Tibial nerve (tissue), 3 donors: Measurements from ENCODE around the gene JADE2.

ENCODE experiments used
- CTCF ChIP-seq, 5 experiments: fragments of 200-600 bp in 3 of 5; fragments of 450-650 bp in 2 of 5; sonication (generic) in 3 of 5; IDR thresholded peaks; one replicate each; pipeline ENCODE4 v1.5.1; 2016 to 2019; ENCODE audit warnings: antibody characterized with exemption in 5 of 5, mild to moderate bottlenecking in 3 of 5, moderate library complexity in 2 of 5
- POLR2A ChIP-seq, 2 donors: fragments of 450-650 bp; IDR thresholded peaks; one replicate each; pipeline ENCODE4 v1.6.1; 2017; ENCODE audit warnings: antibody characterized with exemption in 2 of 2, mild to moderate bottlenecking in 2 of 2, moderate library complexity in 2 of 2

GRCh38 chr5:134626369-134627014 lies 101.0 kb downstream of the JADE2 start:
- no peak for TF ChIP-seq CTCF (IDR thresholded peaks at IDR 0.05)
- TF ChIP-seq POLR2A (IDR thresholded peaks at IDR 0.05) = no peak
